Measurements from ENCODE around the gene PDCD1. TPM values are rescaled to one million over a fixed set of nuclear protein-coding genes. Genes with fewer than 3 reads are reported as not detected.

The PDCD1 gene
- total RNA-seq, 4 donors from 2014 or later, result not detected

DNA sequence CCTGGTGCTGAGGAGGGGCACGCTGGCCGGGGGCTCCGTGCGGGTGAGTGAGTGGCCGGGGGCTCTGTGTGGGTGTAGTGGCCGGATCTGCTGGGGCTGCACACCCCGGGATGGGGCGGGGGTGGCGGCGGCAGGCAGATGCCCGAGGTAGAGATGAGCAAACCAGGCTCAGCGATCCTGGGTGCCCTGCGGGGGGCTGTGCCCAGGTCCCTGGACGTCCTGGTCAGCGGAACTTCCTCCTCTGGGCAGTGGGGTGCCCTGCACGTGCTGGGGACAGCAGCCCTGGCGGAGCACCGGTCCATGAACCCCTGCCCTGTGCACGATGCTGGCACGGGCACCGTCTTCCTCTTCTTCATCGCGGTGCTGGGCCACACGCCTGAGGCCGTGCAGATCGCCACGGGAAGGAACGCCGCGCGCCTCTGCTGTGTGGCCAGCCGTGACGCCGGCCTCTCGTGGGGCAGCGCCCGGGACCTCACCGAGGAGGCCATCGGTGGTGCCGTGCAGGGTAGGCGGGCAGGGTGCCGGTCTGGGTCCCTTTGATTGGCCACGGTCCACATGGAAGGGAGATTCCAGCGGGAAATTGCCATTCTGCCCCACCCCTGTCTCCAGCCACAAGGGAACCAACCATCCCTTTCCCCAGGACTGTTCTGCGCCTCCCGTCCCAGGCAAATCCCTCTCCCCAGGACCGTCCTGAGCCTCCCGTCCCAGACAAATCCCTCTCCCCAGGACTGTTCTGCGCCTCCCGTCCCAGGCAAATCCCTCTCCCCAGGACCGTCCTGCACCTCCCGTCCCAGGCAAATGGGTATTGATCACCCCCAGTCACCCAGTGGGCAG, 43.8 kb downstream of the PDCD1 start:
- Histone ChIP-seq H3K9me3 (no peaks in the 10 kb centered on the region), H3K4me1 (no peaks in the 10 kb centered on the region), H3K27ac (no peak overlapping the region), H3K4me3 (no peak overlapping the region), H3K36me3 (no peaks in the 10 kb centered on the region), H3K27me3 (peaks cover 21% of the 10 kb centered on the region)
- WGBS, result 89% methylated on average over 39 of the region's 52 CpGs
- peak; percentile 48 to 72 for DNase-seq (ENCODE audit: low spot score in 2 of 2)
- TF ChIP-seq, protein P1, sequence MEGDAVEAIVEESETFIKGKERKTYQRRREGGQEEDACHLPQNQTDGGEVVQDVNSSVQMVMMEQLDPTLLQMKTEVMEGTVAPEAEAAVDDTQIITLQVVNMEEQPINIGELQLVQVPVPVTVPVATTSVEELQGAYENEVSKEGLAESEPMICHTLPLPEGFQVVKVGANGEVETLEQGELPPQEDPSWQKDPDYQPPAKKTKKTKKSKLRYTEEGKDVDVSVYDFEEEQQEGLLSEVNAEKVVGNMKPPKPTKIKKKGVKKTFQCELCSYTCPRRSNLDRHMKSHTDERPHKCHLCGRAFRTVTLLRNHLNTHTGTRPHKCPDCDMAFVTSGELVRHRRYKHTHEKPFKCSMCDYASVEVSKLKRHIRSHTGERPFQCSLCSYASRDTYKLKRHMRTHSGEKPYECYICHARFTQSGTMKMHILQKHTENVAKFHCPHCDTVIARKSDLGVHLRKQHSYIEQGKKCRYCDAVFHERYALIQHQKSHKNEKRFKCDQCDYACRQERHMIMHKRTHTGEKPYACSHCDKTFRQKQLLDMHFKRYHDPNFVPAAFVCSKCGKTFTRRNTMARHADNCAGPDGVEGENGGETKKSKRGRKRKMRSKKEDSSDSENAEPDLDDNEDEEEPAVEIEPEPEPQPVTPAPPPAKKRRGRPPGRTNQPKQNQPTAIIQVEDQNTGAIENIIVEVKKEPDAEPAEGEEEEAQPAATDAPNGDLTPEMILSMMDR (IDR thresholded peaks at IDR 0.05), result no peak
- no peak for TF ChIP-seq POLR2AphosphoS5 (IDR thresholded peaks at IDR 0.05)
- TF ChIP-seq POLR2A (IDR thresholded peaks at IDR 0.05), result no peak

DNA sequence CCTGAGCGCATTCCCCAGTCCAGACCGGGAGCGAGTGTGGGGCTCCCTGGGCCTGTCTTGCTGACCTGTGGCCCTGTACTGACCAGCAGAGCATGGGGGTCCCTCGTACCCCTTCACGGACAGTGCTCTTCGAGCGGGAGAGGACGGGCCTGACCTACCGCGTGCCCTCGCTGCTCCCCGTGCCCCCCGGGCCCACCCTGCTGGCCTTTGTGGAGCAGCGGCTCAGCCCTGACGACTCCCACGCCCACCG, 44.4 kb downstream of the PDCD1 start:
- Histone ChIP-seq H3K4me1 (no peaks in the 10 kb centered on the region), H3K4me3 (no peak overlapping the region), H3K27me3 (peaks cover 21% of the 10 kb centered on the region), H3K27ac (no peak overlapping the region), H3K9me3 (no peaks in the 10 kb centered on the region), H3K36me3 (no peaks in the 10 kb centered on the region)
- TF ChIP-seq POLR2AphosphoS5 (IDR thresholded peaks at IDR 0.05) (no peak), EP300 (IDR thresholded peaks at IDR 0.05) (no peak), POLR2A (IDR thresholded peaks at IDR 0.05) (no peak)
- TF ChIP-seq, protein P1 (IDR thresholded peaks at IDR 0.05), result no peak
- DNase-seq (ENCODE audit: low spot score in 2 of 2), result peak in 1 of 2 donors; percentile 57
- 90% methylated on average over 2 of the region's 17 CpGs for WGBS

- H3K4me1 ChIP-seq, result no peaks in the 10 kb centered on the region
- no peak overlapping the region for H3K27ac ChIP-seq
- H3K9me3 ChIP-seq, result no peaks in the 10 kb centered on the region
- no peak overlapping the region for H3K4me3 ChIP-seq
- TF ChIP-seq POLR2AphosphoS5 (IDR thresholded peaks at IDR 0.05) (no peak), EP300 (IDR thresholded peaks at IDR 0.05) (no peak), POLR2A (IDR thresholded peaks at IDR 0.05) (no peak)
- TF ChIP-seq, protein P1 (IDR thresholded peaks at IDR 0.05), result no peak
- no peaks in the 10 kb centered on the region for H3K36me3 ChIP-seq
- 64% methylated on average over 6 of the region's 20 CpGs for WGBS
- DNase-seq (ENCODE audit: low spot score in 2 of 2), result peak; percentile 64 to 68
- peaks cover 21% of the 10 kb centered on the region for H3K27me3 ChIP-seq
Observed at GRCh38 chr2:241813644-241814392, 44.9 kb downstream of the PDCD1 start.

GRCh38 chr2:241812730-241813643, 45.7 kb downstream of the PDCD1 start:
- Histone ChIP-seq H3K4me1 (no peaks in the 10 kb centered on the region), H3K9me3 (no peaks in the 10 kb centered on the region), H3K4me3 (no peak overlapping the region), H3K27me3 (peaks cover 21% of the 10 kb centered on the region), H3K36me3 (no peaks in the 10 kb centered on the region), H3K27ac (no peak overlapping the region)
- 89% methylated on average over 18 of the region's 40 CpGs for WGBS
- peak in 1 of 2 donors; percentile 62 for DNase-seq (ENCODE audit: low spot score in 2 of 2)
- TF ChIP-seq, protein P1 (IDR thresholded peaks at IDR 0.05), result no peak
- TF ChIP-seq EP300 (IDR thresholded peaks at IDR 0.05) (no peak), POLR2A (IDR thresholded peaks at IDR 0.05) (no peak), POLR2AphosphoS5 (IDR thresholded peaks at IDR 0.05) (no peak)

Data from suprapubic skin (tissue), 4 donors.